Left ventricle myocardium inferior (tissue), 1 donor: Measurements from ENCODE around the gene SULF2. TPM values are rescaled to one million over a fixed set of nuclear protein-coding genes. Genes with fewer than 3 reads are reported as not detected.
A peak's percentile ranks its signal among the peaks of the same experiment; 100 is the strongest.

Source experiments
- DNase-seq: peaks from one replicate; pipeline ENCODE4 v3.0.0-alpha.2; 2020
- H3K27ac ChIP-seq: fragments of 200-600 bp; replicated peaks from 2 replicates; pipeline ENCODE4 v1.8.0; 2021
- H3K27me3 ChIP-seq: fragments of 200-600 bp; 2 replicates; pipeline ENCODE4 v1.8.0; 2021; ENCODE audit warnings: low read depth
- H3K36me3 ChIP-seq: fragments of 200-600 bp; 2 replicates; pipeline ENCODE4 v1.8.0; 2021
- H3K4me1 ChIP-seq: fragments of 200-600 bp; 2 replicates; pipeline ENCODE4 v1.8.0; 2021
- H3K4me3 ChIP-seq: fragments of 200-600 bp; 2 replicates; pipeline ENCODE4 v1.8.0; 2021; ENCODE audit warnings: mild to moderate bottlenecking, moderate library complexity
- H3K9me3 ChIP-seq: fragments of 200-600 bp; replicated peaks from 2 replicates; pipeline ENCODE4 v1.8.0; 2021
- CTCF ChIP-seq: fragments of 200-600 bp; IDR thresholded peaks from 2 replicates; pipeline ENCODE4 v1.8.0; 2021; ENCODE audit warnings: antibody characterized with exemption, mild to moderate bottlenecking, borderline replicate concordance
- intact Hi-C: fragments of 100-400 bp; cut with micrococcal nuclease; formaldehyde crosslinking; loops from one replicate; pipeline ENCODE4 v1.11.0; 2022
- total RNA-seq: library from RNA; stranded (reverse); fragmentation: NEBNext Ultra II Directional; extraction: Animal tissue kit (Norgen Biotek cat#: 25700); gene quantifications from one replicate; pipeline ENCODE4 v1.2.1, GENCODE V29; 2021
- donor health status: DM: no; HTN: yes; CAD: no; lungs with severe emphysema.

Gene SULF2
- total RNA-seq, 1 donor from 2014 or later: 40.7 TPM

- intact Hi-C loops: loop anchor here (5.0 kb wide), 2 partner anchors 239 to 349 kb away; no protein-coding TSS in a partner anchor
- DNase-seq: no peak
- H3K27me3 ChIP-seq: no peaks in the 10 kb centered on the region
- no peaks in the 10 kb centered on the region for H3K9me3 ChIP-seq
- peaks cover 34% of the 10 kb centered on the region for H3K36me3 ChIP-seq
- TF ChIP-seq CTCF: peak; percentile 93
- peaks cover 25% of the 10 kb centered on the region for H3K4me1 ChIP-seq
- no peak overlapping the region for H3K4me3 ChIP-seq
- H3K27ac ChIP-seq: peak overlapping the region; percentile 34
These were observed 164.2 kb downstream of the SULF2 start for GRCh38 chr20:47620808-47621805.

DNA sequence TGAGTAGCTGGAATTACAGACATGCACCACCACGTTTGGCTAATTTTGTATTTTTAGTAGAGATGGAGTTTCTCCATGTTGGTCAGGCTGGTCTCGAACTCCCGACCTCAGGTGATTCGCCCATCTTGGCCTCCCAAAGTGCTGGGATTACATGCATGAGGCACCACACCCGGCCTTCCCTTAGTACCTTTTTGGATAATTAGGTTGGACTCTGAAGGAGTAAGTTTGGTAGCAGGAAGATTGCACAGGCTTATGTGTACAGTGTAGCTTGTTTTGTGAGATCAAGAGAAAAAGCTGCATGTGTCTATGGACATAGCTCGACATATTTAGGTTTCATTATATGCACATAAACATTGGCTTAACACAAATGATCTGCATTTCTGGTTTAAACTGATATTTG is 166.8 kb downstream of the SULF2 start:
- H3K27me3 ChIP-seq: no peaks in the 10 kb centered on the region

DNA sequence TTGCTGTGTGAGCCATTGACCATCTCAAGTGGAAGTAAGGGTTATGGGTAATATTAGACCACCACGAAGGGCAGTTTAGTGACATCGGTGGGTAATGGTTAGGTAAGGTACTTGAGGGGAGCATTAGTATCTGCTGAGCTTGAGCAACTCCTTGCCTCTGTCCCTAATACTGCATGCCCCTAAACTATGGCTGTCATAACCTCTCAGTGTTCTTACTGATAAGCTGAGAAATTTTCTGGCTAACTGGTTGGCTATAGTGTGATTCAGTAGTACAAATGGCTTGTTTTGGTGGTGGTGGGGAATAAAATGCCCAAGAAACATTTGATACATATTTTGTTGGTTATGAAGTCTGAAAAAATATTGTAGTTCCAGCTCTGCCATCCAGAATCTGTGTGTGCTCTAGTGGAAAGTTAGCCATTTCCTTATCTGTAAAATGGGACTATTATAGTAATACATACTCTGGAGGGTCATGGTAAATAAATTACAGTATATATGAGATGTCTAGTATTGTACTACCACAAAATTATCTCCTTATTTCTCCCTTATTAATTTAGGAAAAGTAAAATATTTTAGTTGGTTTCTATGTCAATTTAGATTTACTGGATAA is 170.5 kb downstream of the SULF2 start:
- no peak for DNase-seq
- Histone ChIP-seq H3K36me3 (no peaks in the 10 kb centered on the region), H3K4me1 (peaks cover 60% of the 10 kb centered on the region), H3K4me3 (no peak overlapping the region), H3K27me3 (no peaks in the 10 kb centered on the region), H3K9me3 (no peaks in the 10 kb centered on the region), H3K27ac (peak overlapping the region; percentile 43)
- TF ChIP-seq CTCF: no peak
- intact Hi-C loops: loop anchor here (10.0 kb wide), 1 partner anchor 110 kb away; the partner anchor contains the start of gene NCOA3

More for the DNA sequence above, 166.8 kb downstream of the SULF2 start:
- Histone ChIP-seq H3K4me1 (peaks cover 48% of the 10 kb centered on the region), H3K9me3 (no peaks in the 10 kb centered on the region), H3K36me3 (peaks cover 15% of the 10 kb centered on the region), H3K27ac (no peak overlapping the region), H3K4me3 (no peak overlapping the region)
- no peak for DNase-seq
- intact Hi-C loops: loop anchor here (10.0 kb wide), 1 partner anchor 114 kb away; the partner anchor contains the start of gene NCOA3
- TF ChIP-seq CTCF: no peak

DNA sequence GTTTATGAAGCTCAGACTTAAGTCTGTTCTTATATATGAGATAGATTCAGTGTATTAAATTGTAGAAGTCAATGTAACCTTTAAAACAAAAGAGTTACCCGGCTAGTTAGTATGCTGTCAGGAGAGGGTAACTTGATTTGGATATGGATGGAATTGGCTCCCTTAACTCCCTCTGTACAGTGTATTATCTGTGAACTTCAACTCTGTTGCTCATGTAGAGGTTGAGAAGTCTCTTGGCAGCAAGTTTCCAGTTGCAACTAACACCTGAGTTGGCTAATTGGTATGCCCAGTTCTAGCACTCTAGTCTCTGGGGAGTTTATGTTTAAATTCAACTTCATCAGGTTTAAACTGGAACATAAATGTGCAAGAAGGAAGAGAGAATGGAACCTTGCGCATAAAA is 172.6 kb downstream of the SULF2 start:
- DNase-seq: no peak
- H3K27me3 ChIP-seq: no peaks in the 10 kb centered on the region
- H3K4me3 ChIP-seq: no peak overlapping the region
- H3K27ac ChIP-seq: peak overlapping the region; percentile 31
- no peaks in the 10 kb centered on the region for H3K36me3 ChIP-seq
- H3K9me3 ChIP-seq: no peaks in the 10 kb centered on the region
- no peak for TF ChIP-seq CTCF
- intact Hi-C loops: loop anchor here (10.0 kb wide), 1 partner anchor 108 kb away; the partner anchor contains the start of gene NCOA3
- peaks cover 70% of the 10 kb centered on the region for H3K4me1 ChIP-seq

DNA sequence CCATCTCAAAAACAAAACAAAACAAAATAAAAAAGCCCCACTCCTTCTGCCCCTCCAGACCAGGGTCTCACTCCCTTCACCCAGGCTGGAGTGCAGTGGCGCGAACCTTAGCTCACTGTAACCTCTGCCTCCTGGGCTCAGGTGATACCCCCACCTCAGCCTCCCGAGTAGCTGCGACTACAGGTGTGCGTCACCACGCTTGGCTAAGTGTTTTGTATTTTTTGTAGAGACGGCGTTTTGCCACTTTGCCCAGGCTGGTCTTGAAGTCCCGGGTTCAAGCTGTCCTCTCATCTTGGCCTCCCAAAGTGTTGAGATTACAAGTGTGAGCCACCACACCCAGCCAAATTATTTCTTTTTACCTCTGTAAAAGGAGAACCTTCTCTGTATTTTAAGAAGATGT is 173.5 kb downstream of the SULF2 start:
- Histone ChIP-seq H3K4me1 (peaks cover 76% of the 10 kb centered on the region), H3K36me3 (no peaks in the 10 kb centered on the region), H3K4me3 (no peak overlapping the region), H3K9me3 (no peaks in the 10 kb centered on the region), H3K27ac (no peak overlapping the region), H3K27me3 (no peaks in the 10 kb centered on the region)
- intact Hi-C loops: loop anchor here (10.0 kb wide), 1 partner anchor 107 kb away; the partner anchor contains the start of gene NCOA3
- DNase-seq: no peak
- no peak for TF ChIP-seq CTCF
